GM18907 (cell line): ENCODE results near the gene NR2F2.

Experiments
- ATAC-seq: cut with Tn5 transposase; IDR thresholded peaks from one replicate; pipeline ENCODE4 v1.9.1; 2021; ENCODE audit warnings: mild to moderate bottlenecking, moderate library complexity; ENCODE audit not compliant: unreplicated experiment

Gene NR2F2

GRCh38 chr15:96352604-96353405, 22.3 kb downstream of the NR2F2 start:
- no peak for ATAC-seq

- ATAC-seq, result no peak
Observed at GRCh38 chr15:96353416-96353929, 23.0 kb downstream of the NR2F2 start.

GRCh38 chr15:96353930-96354730, 23.6 kb downstream of the NR2F2 start:
- no peak for ATAC-seq

DNA sequence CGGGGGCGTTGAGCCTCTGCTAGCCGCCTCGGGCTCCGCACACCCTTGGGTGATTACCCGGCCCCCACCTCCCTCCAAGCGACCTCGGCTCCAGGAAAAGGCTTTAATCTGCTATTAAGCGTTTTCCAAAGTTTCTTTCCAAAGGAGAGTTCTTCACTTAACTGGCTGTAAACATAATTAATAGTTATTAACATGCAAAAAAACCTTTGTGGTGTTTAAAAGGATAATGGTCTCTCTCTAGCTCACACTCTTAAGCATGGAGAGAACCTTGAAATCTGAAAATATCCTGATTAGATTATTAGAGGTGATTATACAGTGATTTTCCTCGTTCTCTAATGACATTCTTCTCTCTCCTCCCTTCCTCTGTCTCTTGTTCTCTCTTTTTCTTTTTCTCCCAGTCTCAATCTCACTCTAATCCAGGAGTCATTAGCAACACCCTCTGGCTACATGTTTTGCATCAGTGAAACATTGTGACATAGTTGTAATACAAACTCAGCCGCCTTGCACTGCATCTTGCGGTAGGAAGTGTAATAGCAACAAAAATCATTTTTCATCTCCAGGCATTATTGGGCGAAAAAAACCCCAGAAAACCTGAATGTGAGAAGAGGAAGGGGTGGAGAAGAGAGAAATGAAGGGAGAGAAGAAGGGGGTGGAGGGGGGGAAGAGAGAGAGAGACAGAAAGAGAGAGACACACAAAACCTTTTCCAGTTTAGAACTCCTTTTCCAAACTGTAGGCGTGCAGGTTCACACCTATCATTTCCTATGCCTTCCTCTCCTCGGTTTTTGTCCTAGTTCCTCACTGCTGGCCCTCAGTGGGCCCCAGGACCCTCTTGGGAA, 24.4 kb downstream of the NR2F2 start:
- no peak for ATAC-seq

GRCh38 chr15:96355568-96356187, 25.2 kb downstream of the NR2F2 start:
- no peak for ATAC-seq

DNA sequence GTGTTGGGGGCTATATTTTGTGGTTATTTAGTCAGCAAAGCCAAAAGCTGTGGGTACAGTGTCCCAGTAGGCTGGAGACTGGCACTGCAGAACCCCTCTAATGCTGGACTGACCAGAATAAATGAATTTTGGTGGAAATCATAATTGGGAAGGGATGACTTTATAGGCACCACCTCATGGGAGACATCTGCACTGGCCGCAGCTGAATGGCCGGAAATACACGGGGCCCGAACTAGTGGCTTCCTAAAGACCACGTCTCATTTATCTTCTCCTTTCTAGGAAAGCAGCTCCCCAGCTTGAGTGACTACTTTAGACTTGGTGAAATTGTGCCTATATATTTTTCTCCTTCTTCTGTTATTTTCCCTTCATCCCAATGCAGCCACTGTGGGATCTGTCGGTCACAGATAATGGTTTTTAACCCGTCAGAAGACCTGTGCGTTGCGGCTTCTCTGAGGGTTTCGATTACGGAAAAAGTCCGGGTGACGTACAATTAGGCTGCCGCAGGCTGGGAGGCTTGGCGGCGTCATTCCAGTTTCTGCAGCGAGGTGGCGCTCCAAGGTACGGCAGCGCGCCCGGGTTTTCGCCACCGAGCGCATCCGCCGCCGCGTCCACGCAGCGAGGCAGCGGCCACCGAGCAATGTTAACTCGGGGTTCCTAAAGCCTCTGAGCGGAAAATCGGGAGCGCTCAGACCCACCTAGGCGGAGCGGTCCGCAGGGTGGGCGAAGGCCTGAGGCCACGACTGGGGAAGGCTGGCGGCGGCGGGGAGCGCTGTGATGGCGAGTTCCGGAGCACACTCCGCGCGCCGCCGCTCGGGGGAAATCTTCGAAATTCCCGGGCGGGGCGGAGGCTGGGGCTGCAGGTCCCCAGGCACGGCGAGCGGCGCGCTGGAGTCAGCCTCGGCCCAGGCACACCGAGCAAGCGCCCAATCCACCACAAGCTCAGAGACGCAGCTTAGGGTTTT, 26.3 kb downstream of the NR2F2 start:
- peak; percentile 72 for ATAC-seq

DNA sequence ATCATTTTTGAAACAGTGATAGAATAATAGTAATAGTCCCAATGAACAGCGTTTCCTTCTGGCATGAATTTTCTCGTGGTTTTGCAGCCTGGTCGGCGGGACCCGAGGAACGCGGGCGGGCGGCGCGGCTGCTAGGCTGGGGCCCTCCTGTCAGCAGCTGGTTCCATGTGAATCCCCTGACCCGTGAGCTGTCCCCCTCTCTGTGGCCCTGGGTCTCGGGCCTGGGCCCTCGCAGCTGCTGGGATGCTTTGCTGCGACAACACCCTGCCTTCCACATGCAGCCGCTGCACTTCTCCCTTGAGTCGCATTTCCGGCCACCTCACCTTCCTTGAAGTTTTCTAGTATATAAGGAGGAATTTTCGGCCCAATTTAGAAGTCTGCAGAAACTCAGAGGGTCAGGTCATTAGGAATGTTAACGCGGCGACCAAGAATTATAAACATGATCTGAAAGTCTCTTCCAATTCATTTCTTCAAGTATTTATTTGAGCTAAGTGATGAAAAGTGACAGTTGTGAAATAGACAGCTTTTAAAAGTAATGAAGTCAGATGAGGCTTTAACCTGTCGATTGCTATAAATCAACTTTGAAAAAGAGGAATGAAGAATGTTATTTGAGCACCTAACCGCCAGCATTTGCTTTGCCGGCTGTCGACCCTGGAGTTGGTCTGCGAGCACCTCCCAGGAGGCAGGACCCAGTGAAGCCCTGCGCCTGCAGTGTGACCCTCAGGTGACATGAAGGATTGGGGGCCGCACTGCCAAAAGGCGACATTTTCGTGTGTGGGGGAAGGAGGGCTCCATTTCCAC, 27.7 kb downstream of the NR2F2 start:
- ATAC-seq, result no peak

GRCh38 chr15:96358821-96359615, 28.5 kb downstream of the NR2F2 start:
- ATAC-seq, result no peak

GRCh38 chr15:96359616-96360521, 29.4 kb downstream of the NR2F2 start:
- ATAC-seq, result no peak

- no peak for ATAC-seq
Observed at GRCh38 chr15:96360581-96361308, 30.2 kb downstream of the NR2F2 start.

DNA sequence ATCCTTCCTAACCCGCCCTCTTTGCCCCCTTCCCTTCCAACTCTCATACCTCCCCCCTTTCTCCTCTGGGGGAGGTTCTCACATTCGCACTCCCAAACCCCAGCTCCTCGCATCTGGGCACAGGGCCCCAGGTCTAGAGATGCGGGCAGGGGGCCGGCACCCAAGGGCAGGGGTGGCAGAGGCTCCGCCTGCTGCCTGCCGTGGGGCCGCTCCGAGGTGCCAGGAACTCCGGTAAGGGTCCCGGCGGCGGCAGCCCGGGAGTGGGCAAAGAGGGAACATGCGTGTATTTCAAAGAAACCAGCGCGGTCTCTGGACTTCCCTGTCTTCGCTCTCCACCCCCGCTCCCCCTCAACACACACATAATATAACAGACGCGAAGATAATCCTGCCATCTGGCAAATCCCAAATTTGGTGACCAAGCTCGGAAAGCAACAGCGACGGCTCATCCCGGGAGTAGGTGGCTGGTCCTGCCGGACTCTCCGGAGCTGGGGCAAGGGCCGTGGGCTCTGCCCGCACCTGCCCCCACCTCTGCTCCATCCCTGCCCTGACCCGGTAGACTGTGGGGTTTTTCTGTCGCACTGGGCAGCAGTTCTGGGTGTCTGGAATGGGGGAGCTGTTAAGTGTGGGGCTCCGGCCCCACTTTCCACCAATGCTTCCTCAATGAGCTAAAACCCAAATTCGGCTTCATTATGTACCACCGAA, 31.0 kb downstream of the NR2F2 start:
- no peak for ATAC-seq

DNA sequence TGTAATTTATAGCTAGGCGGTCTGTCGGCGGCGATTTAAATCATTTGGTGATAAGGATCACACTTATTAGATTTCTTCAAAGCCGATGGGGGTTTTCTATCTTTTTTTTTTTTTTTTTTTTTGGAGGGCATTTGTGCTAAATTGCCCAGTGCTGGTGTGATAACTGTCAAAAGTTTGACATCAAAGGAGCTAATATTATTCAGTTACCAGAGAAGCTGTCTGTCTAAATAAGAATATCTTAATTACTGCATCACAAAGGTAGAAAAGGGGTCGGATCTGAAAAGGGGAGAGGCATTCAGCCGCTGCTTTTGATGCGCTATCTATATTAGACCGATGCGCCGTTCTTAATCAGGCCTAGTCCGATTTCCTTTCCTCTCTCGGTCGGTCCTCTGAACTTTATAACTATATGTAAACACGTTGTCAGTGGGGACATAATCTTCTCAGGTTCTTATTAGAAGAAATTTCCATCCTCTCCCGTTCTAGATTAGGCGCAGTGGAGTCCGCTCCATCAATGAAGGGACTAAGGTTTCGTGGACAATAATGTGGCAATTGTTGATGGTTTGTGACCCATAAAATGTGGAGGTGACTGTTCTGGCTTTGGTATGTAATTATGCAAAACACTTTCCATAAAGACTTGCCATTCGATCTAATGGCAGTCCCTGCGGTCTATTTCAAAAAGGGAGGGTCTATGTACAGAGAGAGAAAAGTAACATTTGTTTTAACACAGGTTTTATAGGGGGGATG, 31.7 kb downstream of the NR2F2 start:
- ATAC-seq, result no peak

GRCh38 chr15:96362755-96363651, 32.5 kb downstream of the NR2F2 start:
- peak; percentile 35 for ATAC-seq

- no peak for ATAC-seq
Observed at GRCh38 chr15:96363707-96364106, 33.2 kb downstream of the NR2F2 start.
